SIG-M5 (cell line): ENCODE measurements around the gene RPSA.
"Not testable (repeated sequence)": the region's sequence is repeated elsewhere in the genome, so short reads cannot be mapped to it uniquely, and the experiment has no call there.

Experiments used
- DNase-seq: peaks from one replicate; lab custom pipeline; 2025; lab: John Stamatoyannopoulos, UW

Gene RPSA

GRCh38 chr3:39388741-39389248, 17.7 kb upstream of the RPSA start:
- no peak for DNase-seq

DNA sequence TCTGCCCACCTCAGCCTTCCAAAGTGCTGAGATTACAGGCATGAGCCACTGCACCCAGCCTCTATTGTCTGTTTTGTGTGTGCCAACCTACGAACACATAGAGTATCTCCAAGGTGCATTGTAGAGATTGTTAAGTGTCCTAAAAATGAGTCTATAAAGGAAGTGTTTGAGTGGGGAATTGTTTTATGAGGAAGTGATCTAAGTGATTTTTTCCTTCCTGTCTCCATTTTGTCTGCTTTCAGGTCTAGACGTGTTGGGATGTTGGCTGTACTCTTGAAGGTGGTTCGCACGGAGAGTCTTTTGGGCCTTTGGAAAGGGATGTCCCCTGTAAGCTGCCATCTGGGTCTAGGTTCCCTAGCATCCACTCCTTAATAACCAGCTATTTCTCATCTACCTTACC, 16.3 kb upstream of the RPSA start:
- no peak for DNase-seq

GRCh38 chr3:39396690-39397089, 9.8 kb upstream of the RPSA start:
- DNase-seq: no peak

GRCh38 chr3:39398700-39399099, 7.8 kb upstream of the RPSA start:
- DNase-seq: no peak

DNA sequence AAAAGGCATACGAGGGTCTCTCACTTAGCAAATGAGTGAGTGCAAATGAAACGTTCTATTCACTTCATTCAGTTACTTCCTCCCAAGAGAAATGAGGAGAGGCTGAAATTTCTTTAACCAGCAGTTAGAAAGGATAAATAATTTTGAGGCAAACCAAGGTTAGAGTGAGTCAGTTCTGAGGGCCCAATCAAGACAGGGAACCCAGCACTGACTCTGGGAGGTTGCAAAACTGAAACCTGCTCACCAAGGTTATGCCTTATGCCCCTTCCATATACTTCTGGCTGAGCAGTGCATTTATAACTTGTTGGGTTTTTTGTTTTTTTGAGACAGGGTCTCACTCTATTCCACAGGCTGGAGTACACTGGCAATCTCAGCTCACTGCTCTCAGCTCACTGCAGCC, 4.5 kb upstream of the RPSA start:
- no peak for DNase-seq

DNA sequence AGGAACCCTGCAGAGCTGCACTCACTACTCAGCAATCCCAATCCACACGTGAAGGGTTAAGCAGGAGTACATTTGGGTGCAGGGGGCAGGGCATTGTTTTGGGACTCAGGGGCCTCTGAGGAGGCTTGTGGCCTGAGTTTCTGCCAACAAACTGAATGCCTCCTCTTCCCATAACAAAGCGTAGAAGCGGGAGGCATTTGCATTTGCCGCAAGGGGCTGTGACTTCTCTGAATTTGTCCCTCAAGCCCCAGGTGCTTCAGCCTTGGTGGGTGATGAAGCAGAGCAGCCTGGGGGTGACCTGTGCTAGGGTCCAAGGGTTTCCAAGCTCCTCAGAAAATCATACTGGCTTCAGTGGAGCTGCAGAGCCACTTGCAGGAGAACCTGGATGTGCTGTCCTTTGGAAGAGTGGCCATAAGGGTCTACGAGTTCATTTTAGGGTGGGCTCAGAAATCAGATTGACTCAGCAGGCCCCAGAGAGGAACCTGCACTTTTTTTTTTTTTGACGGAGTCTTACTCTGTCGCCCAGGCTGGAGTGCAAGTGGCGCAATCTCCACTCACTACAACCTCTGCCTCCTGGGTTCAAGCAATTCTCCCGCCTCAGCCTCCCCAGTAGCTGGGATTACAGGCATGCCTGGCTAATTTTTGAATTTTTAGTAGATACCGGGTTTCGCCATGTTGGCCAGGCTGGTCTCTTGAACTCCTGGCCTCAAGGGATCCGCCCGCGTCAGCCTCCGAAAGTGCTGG, 1.4 kb upstream of the RPSA start:
- DNase-seq: no peak

DNA sequence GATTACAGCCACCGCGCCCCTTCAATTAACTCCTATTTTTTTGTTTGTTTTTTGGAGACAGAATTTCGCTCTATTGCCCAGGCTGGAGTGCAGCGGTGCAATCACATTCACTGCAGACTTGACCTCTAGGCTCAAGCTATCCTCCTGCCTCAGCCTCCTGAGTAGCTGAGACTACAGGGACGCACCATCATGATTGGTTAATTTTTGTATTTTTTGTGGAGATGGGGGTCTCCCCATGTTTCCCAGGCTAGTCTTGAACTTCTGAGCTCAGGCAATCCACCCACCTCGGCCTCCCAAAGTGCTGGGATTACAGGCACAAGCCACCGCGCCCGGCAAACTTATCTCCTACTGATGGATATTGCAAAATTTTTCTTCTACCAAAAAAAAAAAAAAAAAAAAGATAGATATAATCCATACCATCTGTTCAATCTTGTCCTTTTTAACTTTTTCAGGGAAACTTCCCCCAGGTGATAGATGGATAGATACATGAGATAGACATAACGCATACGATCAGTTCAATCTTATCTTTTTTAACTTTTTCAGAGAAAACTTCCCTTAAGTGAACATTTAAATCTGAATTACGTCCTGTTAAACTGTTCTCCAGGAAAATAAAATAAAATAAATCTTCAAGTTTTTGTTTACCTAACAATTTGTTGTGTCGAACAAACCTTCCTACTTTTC, 693 bp upstream of the RPSA start:
- DNase-seq: no peak

- no peak for DNase-seq
These were observed 724 bp downstream of the RPSA start for GRCh38 chr3:39407259-39407629.

DNA sequence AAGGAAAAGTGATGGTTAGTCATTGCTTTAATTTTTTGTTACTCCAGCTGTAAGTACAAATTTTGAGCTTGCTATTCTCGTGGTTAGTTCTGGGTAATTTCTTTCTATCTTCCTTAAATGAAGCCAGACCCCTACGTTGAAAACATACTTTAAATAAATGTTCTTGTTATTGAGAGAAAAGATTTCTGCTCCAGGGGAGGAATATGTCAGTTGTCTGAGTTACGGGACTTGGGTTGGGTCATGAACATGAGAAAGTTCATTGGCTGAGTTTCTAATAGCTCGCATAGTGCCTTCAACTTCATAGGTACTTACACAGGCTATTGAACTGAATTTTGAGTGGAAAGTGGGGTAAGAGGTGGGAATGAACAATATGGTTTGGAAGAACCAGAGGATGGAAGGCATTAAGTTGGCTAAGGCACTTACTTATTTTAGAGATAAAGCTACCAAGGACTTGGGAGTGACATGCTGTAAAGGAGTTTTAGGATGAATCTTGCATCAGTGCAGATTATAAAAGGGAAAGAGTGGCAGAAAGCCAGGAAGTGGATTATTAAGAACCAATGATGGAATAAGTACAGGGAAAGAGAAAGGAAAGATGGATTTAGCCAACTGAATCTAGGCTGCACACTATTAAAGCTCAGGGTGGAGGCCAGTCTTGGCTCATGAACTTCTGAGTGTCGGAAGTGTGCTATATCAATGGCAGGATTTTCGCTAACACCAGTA, 1.4 kb downstream of the RPSA start:
- no peak for DNase-seq

- DNase-seq: no peak
These were observed 2.2 kb downstream of the RPSA start for GRCh38 chr3:39408493-39409372.

DNA sequence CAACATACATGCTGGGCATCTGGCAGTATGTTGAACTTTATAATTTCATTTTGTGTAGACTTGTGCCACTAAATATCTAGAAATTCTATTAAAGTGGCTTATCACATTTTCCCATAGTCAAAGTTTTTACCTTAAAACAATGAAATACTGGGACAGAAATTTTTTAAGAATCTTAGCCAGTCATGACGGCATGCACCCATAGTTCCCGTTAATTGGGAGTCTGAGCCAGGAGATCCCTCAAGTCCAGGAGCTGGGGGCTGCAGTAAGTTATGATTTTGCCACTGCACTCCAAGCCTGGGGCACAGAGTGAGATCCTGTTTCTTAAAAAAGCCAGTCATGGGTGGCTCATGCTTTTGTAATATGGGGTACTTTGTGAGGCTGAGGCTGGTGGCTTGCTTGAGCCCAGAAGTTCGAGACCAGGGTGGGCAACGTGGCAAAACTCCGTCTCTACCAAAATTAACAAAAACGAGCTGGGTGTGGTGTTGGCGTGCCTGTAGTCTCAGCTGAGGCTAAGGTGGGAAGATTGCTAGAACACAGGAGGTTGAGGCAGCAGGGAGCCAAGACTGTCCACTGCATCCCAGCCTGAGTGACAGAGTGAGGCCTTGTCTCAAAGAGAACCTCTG, 3.1 kb downstream of the RPSA start:
- DNase-seq: no peak

- DNase-seq: no peak
These were observed 4.4 kb downstream of the RPSA start for GRCh38 chr3:39410893-39411292.

GRCh38 chr3:39412668-39413260, 6.2 kb downstream of the RPSA start:
- no peak for DNase-seq

GRCh38 chr3:39413691-39414420, 7.3 kb downstream of the RPSA start:
- no peak for DNase-seq

- no peak for DNase-seq
These were observed 7.9 kb downstream of the RPSA start for GRCh38 chr3:39414421-39414907.

- DNase-seq: not testable (repeated sequence)
These were observed 8.8 kb downstream of the RPSA start for GRCh38 chr3:39415302-39415701.

GRCh38 chr3:39415983-39416382, 9.5 kb downstream of the RPSA start:
- no peak for DNase-seq

DNA sequence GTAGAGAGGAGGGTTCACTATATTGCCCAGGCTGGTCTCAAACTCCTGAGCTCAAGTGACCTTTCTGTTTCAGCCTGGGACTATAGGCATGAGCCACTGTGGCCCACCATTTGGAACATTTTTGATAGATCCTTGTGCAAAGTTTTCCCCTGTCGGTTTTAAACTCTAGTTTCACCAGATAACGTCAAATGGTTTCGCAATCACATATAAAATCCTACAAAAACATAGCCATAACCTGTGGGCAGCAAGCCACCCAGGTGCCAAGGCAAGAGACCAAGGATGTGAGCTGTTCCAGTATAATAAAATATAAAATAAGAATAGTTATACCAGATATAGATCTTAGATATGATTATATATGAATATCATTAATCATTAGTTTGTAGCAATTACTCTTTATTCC, 10.5 kb downstream of the RPSA start:
- DNase-seq: not testable (repeated sequence)

DNA sequence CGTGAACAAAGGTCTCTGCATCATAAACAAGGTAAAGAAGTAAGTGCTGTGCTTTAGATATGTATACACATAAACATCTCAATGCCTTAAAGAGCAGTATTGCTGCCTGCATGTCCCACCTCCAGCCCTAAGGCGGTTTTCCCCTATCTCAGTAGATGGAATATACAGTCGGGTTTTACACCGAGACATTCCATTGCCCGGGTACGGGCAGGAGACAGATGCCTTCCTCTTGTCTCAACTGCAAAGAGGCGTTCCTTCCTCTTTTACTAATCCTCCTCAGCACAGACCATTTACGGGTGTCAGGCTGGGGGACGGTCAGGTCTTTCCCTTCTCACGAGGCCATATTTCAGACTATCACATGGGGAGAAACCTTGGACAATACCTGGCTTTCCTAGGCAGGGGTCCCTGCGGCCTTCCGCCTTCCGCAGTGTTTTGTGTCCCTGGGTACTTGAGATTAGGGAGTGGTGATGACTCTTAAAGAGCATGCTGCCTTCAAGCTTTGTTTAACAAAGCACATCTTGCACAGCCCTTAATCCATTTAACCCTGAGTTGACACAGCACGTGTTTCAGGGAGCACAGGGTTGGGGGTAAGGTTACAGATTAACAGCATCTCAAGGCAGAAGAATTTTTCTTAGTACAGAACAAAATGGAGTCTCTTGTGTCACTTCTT, 12.2 kb downstream of the RPSA start:
- DNase-seq: not testable (repeated sequence)
